NCI-H748 (cell line): ENCODE results near the gene LMX1B.

Source experiments
- DNase-seq: peaks from one replicate; lab custom pipeline; 2025; ENCODE audit not compliant: unreplicated experiment; lab: John Stamatoyannopoulos, UW

Gene LMX1B

GRCh38 chr9:126734877-126735276, 121.1 kb downstream of the LMX1B start:
- no peak for DNase-seq

DNA sequence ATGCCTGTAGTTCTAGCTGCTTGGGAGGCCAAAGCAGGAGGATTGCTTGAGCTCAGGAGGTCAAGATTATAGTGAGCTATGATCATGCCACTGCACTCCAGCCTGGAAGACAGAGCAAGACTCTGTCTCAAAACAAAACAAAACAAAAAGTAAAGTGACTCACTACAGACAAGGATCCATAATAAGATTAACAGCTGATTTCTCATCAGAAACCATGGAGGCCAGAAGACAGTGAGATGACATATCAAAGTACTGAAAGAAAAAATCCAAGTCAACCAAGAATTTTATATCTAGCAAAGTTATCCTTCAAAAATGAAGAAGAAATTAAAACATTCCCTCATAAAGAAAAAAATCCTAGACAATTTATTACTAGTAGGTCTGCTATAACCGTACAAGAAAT, 121.8 kb downstream of the LMX1B start:
- DNase-seq, result no peak

DNA sequence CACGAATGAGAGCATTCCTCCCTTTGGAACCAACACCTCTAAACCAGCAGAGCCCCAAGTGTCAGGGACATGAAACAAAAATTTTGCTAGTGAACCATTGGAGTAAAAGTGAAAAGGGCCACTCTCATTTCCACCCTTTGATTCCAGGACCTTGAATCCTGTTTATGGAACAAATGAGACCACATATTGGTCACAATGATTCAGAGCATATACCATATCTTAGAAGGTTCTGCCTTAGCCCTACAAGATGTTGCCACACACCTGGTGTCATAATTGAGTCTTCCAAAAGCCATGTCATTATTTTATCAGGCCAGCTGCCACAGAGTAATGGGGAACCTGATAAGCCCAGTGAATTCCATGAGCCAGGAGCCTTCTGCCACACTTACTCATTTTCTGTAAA, 124.8 kb downstream of the LMX1B start:
- DNase-seq, result no peak

- no peak for DNase-seq
These were observed 129.3 kb downstream of the LMX1B start for GRCh38 chr9:126743041-126743440.

- DNase-seq, result no peak
These were observed 132.1 kb downstream of the LMX1B start for GRCh38 chr9:126745574-126746411.
